Measurements from ENCODE around the gene ADAP1.
"Not testable (repeated sequence)": the region's sequence is repeated elsewhere in the genome, so short reads cannot be mapped to it uniquely, and the experiment has no call there.

GRCh38 chr7:1001069-1001770, 46.7 kb upstream of the ADAP1 start:
- not testable (repeated sequence) for TF ChIP-seq CTCF (IDR thresholded peaks at IDR 0.05); POLR2A (IDR thresholded peaks at IDR 0.05); POLR2AphosphoS5 (IDR thresholded peaks at IDR 0.05); EP300 (IDR thresholded peaks at IDR 0.05; ENCODE audit: low read depth)

Data from transverse colon (tissue), 4 donors.